SJCRH30 (cell line): ENCODE data around the gene OXNAD1. TPM values are rescaled to one million over a fixed set of nuclear protein-coding genes. Genes with fewer than 3 reads are reported as not detected.
A peak's percentile ranks its signal among the peaks of the same experiment; 100 is the strongest.

Experiments used
- DNase-seq, 2 experiments: peaks; one replicate each; pipeline ENCODE4 v3.0.0-alpha.2; 2015 to 2020
- H3K27ac ChIP-seq: fragments of 250-450 bp; sonication (Bioruptor Pico); 2 replicates; pipeline ENCODE4 v1.5.1; 2020; ENCODE audit warnings: mild to moderate bottlenecking, moderate library complexity
- H3K27me3 ChIP-seq: fragments of 250-450 bp; sonication (Bioruptor Pico); 2 replicates; pipeline ENCODE4 v1.5.1; 2020; ENCODE audit warnings: mild to moderate bottlenecking, moderate library complexity
- H3K36me3 ChIP-seq: fragments of 250-450 bp; sonication (Bioruptor Pico); 2 replicates; pipeline ENCODE4 v1.5.1; 2020; ENCODE audit warnings: mild to moderate bottlenecking, moderate library complexity
- H3K4me1 ChIP-seq: fragments of 250-450 bp; sonication (Bioruptor Pico); 2 replicates; pipeline ENCODE4 v1.5.1; 2020; ENCODE audit warnings: mild to moderate bottlenecking, moderate library complexity
- H3K4me3 ChIP-seq: fragments of 250-450 bp; sonication (Bioruptor Pico); 2 replicates; pipeline ENCODE4 v1.5.1; 2020; ENCODE audit warnings: mild to moderate bottlenecking, moderate library complexity
- H3K9me3 ChIP-seq: fragments of 250-450 bp; sonication (Bioruptor Pico); replicated peaks from 2 replicates; pipeline ENCODE4 v1.5.1; 2020; ENCODE audit warnings: mild to moderate bottlenecking, moderate library complexity
- total RNA-seq: library from RNA; depleted of rRNA; stranded (reverse); fragments of >200 nt; shearing (Covaris generic); gene quantifications from 2 replicates; pipeline ENCODE4 v1.2.3, GENCODE V29; 2014

Gene OXNAD1
- total RNA-seq, 1 experiment from 2014 or later: 18.1 TPM

DNA sequence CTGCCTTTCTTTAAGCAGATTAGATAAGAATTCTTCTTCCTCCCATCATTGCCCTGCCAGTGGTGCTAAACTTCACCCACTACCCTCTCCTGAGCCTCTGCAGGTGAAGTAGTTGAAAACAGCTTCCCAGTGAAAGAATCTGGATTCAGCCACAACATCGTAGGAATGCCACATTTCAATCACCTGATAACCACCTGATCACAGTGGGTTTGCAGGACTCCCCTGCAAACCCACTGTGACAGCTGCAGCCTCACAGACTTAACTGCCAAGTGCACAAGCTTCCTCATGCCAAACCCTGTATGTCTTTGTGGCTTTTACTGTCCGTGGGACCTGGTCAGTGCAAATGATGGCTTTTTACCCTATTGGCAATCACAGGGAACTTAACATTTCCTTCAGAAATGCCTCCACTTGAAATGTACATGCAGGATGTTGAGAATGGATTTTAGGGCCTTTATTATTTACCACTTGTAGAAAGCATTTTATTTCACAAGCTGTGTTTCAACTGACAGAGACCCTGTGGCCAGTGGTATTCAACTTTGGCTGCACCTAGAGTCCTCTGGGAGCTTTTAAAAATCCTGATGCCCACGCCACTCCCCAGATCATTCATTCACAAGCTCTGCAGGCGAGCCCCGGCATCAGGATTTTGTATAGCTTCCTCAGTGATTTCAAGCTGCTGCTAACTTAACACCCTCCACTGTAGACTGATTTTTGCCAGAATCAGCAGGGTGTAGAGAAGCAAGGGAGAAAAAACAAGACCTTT, 49.1 kb downstream of the OXNAD1 start:
- H3K27me3 ChIP-seq: no peaks in the 10 kb centered on the region
- H3K4me1 ChIP-seq: peaks cover 4% of the 10 kb centered on the region; the same call in 1 of the 2 replicates
- H3K4me3 ChIP-seq: no peak overlapping the region
- no peaks in the 10 kb centered on the region for H3K9me3 ChIP-seq
- peaks cover 14% of the 10 kb centered on the region; the same call in 1 of the 2 replicates for H3K36me3 ChIP-seq
- no peak overlapping the region for H3K27ac ChIP-seq
- no peak for DNase-seq

DNA sequence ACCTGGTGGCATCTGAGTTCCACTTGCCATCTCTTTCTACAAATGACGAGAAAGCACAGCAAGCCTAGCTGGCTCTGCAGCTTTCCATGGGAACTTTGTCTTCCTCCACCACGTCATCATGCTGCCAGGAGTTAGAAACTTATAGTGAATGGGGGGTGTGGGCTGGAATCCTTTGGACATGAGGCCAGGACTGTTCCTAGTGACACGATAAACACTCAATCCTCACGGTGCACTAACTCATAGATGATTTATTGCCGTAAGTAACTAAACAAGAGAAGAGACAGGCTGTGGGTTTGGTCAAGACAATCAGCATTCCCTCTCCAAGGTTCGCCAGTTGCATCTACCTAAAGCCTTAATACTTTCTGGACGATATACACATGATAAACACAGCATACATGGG, 50.6 kb downstream of the OXNAD1 start:
- Histone ChIP-seq H3K27ac (no peak overlapping the region), H3K27me3 (no peaks in the 10 kb centered on the region), H3K9me3 (no peaks in the 10 kb centered on the region), H3K4me1 (peaks cover 3% of the 10 kb centered on the region; the same call in 1 of the 2 replicates), H3K36me3 (peaks cover 10% of the 10 kb centered on the region; the same call in 1 of the 2 replicates), H3K4me3 (no peak overlapping the region)
- DNase-seq: no peak

DNA sequence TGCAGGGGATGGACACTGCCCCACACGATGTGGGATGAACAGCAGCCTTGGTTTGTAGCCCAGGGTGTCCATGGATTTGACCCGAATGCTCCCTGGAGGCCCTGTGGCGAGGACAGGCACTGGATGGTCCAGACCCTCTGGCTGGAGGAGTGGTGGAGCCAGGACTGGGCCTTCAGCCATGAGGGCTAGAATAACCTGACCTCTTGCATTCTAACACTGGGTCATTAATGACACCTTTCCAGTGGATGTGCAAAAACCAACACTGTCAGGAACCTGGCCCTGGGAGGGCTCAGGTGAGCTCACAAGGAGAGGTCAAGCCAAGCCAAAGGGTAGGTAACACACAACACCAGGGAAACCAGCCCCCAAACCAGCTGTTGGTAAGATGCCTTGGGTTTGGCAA, 51.4 kb downstream of the OXNAD1 start:
- no peak overlapping the region for H3K27ac ChIP-seq
- peaks cover 3% of the 10 kb centered on the region; the same call in 1 of the 2 replicates for H3K4me1 ChIP-seq
- H3K9me3 ChIP-seq: no peaks in the 10 kb centered on the region
- H3K27me3 ChIP-seq: no peaks in the 10 kb centered on the region
- H3K4me3 ChIP-seq: no peak overlapping the region
- no peak for DNase-seq
- H3K36me3 ChIP-seq: peaks cover 10% of the 10 kb centered on the region; the same call in 1 of the 2 replicates

DNA sequence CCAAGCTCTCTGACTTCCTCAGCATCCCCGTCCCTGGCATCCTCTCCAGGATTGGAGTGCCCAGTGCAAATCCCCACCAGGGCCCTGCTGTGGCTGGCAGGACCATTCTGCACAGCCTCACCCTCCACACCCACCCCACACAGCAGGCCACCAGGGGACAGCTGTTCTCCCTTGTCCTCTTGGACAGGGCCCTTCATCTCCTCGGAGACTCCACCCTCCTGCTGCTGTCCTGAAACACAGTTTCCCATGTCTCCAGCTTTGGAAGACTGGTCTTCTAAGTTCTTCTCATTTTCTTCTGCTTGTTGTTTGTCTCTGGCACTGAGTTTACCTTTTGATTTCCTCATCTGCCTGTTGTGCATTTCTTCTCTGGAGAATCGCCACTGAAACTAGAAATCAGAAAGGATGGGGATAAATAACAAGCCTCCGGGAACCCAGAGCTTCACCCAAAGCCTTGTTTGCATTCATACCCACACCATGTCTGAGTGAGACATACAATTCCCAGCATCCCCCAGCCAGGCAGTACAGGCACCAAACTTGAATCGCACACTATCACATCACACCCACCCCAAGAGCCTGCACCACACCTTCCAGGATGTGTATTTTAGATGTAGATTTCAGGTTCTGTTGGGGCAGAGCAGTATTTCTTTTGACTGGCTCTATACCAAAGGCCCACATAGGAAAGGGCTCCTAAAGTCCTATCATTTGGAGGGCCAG, 52.0 kb downstream of the OXNAD1 start:
- Histone ChIP-seq H3K4me3 (no peak overlapping the region), H3K27ac (no peak overlapping the region), H3K9me3 (no peaks in the 10 kb centered on the region), H3K4me1 (peaks cover 3% of the 10 kb centered on the region; the same call in 1 of the 2 replicates), H3K36me3 (peaks cover 10% of the 10 kb centered on the region; the same call in 1 of the 2 replicates), H3K27me3 (no peaks in the 10 kb centered on the region)
- peak; percentile 37 to 51 for DNase-seq

DNA sequence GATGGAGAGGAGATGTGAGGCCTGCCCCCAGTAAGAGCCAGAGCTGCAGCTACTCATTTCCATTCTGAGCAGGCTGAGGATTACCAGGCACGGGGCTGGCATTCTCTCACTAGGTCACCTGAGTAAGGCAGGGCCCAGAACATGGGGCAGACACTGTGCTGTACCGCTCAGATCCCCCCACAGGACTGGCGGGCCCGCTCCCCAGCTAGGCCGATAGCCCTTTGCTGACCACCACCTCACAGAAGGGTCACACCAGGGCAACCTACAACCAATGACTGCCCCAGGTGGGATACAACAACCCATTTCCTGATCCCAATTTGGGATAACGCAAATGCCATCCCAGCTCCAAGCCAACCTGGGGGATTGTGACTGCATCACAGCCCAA, 52.5 kb downstream of the OXNAD1 start:
- Histone ChIP-seq H3K36me3 (peaks cover 10% of the 10 kb centered on the region; the same call in 1 of the 2 replicates), H3K4me1 (peaks cover 3% of the 10 kb centered on the region; the same call in 1 of the 2 replicates), H3K4me3 (no peak overlapping the region), H3K27me3 (no peaks in the 10 kb centered on the region), H3K9me3 (no peaks in the 10 kb centered on the region), H3K27ac (no peak overlapping the region)
- no peak for DNase-seq

DNA sequence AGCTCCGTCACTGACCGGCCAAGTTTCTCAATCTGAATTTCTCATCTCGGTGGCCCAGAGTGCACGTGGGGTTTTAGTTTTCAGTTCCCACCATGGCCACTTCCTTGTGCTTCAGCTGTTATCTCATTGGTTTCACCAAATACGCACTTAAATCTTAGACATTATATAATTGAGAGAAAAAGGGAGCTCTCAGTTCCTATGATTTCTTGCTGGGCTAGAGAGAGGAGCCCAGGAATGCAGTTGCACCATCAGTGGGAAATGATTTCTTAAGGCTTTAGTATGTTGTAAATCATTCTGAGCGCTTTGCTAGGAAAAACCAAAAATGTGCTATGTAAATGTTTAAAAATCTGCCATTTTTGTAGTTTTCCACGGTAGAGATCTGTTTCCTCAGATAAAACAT, 53.2 kb downstream of the OXNAD1 start:
- Histone ChIP-seq H3K4me3 (no peak overlapping the region), H3K9me3 (no peaks in the 10 kb centered on the region), H3K27me3 (no peaks in the 10 kb centered on the region), H3K36me3 (peaks cover 10% of the 10 kb centered on the region; the same call in 1 of the 2 replicates), H3K4me1 (peaks cover 3% of the 10 kb centered on the region; the same call in 1 of the 2 replicates), H3K27ac (no peak overlapping the region)
- DNase-seq: no peak

DNA sequence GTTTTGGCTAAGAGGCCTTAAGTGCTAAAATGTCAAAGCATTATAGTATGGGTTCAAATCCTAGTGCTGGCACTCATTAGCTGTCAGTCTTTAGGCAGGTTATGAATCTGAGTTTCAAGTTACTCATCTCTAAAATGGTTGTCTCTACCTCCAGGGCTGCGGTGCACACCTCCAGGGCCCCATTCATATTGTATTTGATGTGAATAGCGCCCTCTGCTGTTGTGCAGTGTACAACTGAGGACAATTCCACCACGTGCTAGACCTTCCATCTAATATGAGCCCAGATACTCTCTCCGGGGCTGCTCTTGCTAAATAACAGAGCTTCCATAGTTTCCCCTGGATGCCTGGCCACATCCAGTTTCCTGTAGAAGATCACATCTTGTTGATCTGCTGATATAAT, 54.3 kb downstream of the OXNAD1 start:
- peaks cover 3% of the 10 kb centered on the region; the same call in 1 of the 2 replicates for H3K4me1 ChIP-seq

DNA sequence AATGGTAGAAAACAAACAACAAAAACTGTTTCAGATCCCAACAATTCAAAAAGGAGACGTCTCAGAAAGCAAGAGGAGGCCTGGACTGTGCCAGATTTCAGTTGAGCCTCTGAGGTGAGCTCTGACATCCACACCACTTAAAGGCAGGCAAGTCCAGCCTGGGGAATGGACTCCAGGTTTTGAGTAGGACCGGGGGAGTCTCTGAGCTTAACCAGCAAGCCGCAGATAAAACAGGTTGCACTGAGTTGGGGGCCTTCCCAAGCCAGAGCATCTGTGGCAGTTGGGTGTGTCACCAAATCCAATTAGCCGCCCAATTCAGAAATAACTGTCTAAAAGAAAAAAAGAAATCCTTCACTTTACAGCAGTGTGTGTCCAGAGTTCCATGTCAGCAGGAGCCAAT, 54.7 kb downstream of the OXNAD1 start:
- H3K36me3 ChIP-seq: peaks cover 12% of the 10 kb centered on the region; the same call in 1 of the 2 replicates
- no peak overlapping the region for H3K4me3 ChIP-seq
- H3K27ac ChIP-seq: no peak overlapping the region
- peaks cover 3% of the 10 kb centered on the region; the same call in 1 of the 2 replicates for H3K4me1 ChIP-seq
- DNase-seq: no peak
- H3K9me3 ChIP-seq: no peaks in the 10 kb centered on the region
- H3K27me3 ChIP-seq: no peaks in the 10 kb centered on the region

More for the DNA sequence above, 54.3 kb downstream of the OXNAD1 start:
- no peaks in the 10 kb centered on the region for H3K27me3 ChIP-seq
- H3K36me3 ChIP-seq: peaks cover 12% of the 10 kb centered on the region; the same call in 1 of the 2 replicates
- H3K9me3 ChIP-seq: no peaks in the 10 kb centered on the region
- H3K27ac ChIP-seq: no peak overlapping the region
- peak in 1 of 2 experiments; percentile 40 for DNase-seq
- H3K4me3 ChIP-seq: no peak overlapping the region

DNA sequence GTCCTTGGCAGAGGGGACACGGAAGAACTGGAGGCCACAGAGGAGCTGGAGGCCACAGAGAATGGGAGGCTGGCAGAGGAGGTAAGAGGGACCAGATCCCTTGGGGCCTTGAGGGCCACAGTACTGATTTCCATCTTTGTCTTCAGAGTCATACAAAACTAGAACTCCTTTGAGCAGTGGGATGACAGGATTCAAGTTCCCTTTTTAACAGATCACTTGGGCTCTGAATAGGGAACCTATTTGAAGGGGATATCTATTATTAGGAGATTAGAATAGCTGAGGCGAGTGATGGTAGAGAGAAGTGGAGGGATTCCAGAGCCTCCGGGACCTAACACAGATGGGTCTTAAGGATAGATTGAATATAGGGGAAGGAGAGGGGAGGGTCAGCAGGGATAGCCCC, 55.7 kb downstream of the OXNAD1 start:
- Histone ChIP-seq H3K36me3 (peaks cover 10% of the 10 kb centered on the region; the same call in 1 of the 2 replicates), H3K4me1 (peaks cover 3% of the 10 kb centered on the region; the same call in 1 of the 2 replicates), H3K9me3 (no peaks in the 10 kb centered on the region), H3K27me3 (no peaks in the 10 kb centered on the region), H3K27ac (no peak overlapping the region), H3K4me3 (no peak overlapping the region)
- no peak for DNase-seq

DNA sequence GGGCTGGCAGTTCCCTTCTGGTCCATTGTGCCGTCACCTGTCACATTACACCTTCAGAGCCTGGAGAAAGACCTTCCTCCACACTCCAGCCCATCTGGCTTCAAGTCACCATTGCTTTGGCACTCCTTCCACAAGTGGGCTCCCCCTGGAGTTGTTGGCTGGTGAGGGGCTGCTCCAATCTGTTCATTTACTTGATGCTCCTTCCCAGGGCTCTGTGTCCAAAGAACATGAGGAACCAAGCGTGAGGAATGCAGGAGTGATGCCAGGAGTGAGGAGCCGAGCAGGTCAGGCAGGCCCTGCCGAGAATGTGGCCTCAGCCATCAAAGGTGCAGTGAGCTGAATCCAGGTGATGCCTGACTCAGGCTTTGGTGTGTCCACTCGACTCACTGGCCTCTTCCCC, 57.2 kb downstream of the OXNAD1 start:
- Histone ChIP-seq H3K27me3 (no peaks in the 10 kb centered on the region), H3K4me1 (no peaks in the 10 kb centered on the region), H3K36me3 (peaks cover 3% of the 10 kb centered on the region; the same call in 1 of the 2 replicates), H3K27ac (no peak overlapping the region), H3K4me3 (no peak overlapping the region), H3K9me3 (no peaks in the 10 kb centered on the region)
- DNase-seq: no peak

DNA sequence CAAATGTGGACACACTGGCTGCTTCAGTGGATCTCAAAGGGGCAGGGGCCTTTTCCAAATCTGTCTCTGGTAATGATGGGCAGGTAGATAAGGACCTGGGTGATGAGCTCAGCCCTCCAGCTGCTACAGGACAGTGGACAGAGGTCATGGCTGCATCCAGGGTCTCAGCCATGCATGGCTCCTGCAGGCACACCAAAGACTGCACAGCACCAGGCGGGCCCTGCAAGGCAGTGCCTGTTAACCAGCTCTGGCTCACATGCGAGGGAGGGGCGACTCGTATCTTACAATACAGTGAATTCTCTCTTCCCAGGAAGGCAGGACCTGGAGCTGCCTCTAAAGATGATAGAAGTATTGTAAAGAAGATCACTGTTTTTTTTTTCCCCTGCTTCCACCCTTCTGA, 58.7 kb downstream of the OXNAD1 start:
- Histone ChIP-seq H3K27me3 (no peaks in the 10 kb centered on the region), H3K4me1 (no peaks in the 10 kb centered on the region), H3K27ac (no peak overlapping the region), H3K36me3 (0 out of 2 replicates have a peak, but pooled peaks cover 3% of the 10 kb centered on the region), H3K9me3 (no peaks in the 10 kb centered on the region), H3K4me3 (no peak overlapping the region)
- DNase-seq: no peak

DNA sequence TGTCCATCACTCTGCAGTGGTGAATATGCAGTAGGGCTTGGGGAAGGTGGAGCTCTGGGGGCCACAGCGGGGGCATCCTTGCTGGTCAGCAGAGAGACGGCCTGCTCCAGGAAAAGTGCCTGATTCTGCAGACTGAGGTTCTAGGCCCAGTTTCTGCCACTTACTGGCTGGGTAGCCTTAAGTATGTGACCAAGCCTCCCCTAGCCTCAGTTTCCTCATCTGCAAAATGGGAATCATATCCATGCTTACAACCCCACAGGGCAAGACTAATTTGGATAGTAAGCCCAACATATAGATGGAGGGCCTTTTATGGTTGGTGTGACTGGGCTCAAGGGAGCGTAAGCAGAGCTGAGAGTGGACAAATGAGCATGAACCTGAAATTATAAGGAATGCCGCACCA, 60.8 kb downstream of the OXNAD1 start:
- H3K4me3 ChIP-seq: no peak overlapping the region
- no peak overlapping the region for H3K27ac ChIP-seq
- 0 out of 2 replicates have a peak, but pooled peaks cover 3% of the 10 kb centered on the region for H3K36me3 ChIP-seq
- H3K27me3 ChIP-seq: no peaks in the 10 kb centered on the region
- 0 out of 2 replicates have a peak, but pooled peaks cover 4% of the 10 kb centered on the region for H3K9me3 ChIP-seq
- H3K4me1 ChIP-seq: no peaks in the 10 kb centered on the region
- DNase-seq: no peak

DNA sequence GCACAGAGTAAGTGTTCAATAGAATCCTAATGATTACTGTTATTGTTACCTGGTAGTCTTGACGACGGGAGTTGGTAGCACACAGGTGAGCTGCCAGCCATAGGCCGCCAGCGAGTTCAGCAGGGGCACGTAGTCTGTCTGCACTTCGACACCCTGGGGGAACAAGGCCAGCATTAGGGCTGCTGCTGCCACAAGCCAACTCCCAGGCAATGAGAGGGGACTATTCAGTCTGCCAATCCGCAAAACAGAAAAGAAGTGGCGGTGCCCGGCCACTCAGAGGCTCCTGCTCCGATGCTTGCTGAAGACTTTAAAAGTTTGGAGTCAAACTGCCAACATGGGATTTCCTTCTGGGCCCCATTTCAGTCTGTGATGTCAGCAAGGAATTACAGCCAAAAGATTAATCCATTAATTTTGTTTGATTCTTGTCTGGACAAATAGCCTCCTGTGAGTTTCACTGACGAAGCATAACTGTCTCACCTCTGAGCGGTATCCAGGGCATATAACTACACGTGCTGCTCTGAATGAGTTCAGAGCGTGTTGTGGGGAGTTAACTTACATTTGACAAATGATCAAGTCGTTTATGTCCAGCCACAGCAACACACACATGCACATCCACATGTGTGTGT, 61.8 kb downstream of the OXNAD1 start:
- H3K36me3 ChIP-seq: 0 out of 2 replicates have a peak, but pooled peaks cover 5% of the 10 kb centered on the region
- H3K9me3 ChIP-seq: peaks cover 12% of the 10 kb centered on the region; the same call in 1 of the 2 replicates
- no peak overlapping the region for H3K27ac ChIP-seq
- H3K4me3 ChIP-seq: no peak overlapping the region
- no peak for DNase-seq
- no peaks in the 10 kb centered on the region for H3K4me1 ChIP-seq
- H3K27me3 ChIP-seq: no peaks in the 10 kb centered on the region

DNA sequence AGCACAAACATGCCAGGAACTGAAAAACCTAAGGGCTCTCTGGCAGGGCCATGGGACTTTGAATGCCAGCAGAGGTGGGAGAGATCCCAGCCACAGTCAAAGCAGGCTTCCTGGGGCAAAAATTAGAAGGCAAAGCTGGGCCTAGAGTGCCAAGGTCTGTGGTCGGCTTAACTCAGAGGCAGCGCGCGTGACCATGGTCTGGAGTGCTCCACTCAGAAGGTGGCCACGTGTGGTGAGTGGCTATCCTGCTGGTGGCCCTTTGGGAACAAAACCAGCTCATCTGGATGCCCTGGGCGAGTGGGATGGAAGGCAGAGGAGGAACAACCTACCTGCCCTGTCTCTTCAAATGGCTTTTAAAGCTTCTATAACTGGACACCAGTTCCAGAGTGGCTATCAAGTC, 63.1 kb downstream of the OXNAD1 start:
- no peak overlapping the region for H3K27ac ChIP-seq
- H3K4me1 ChIP-seq: no peaks in the 10 kb centered on the region; the same call in 1 of the 2 replicates
- no peaks in the 10 kb centered on the region for H3K27me3 ChIP-seq
- H3K9me3 ChIP-seq: peaks cover 14% of the 10 kb centered on the region; the same call in 1 of the 2 replicates
- H3K36me3 ChIP-seq: 0 out of 2 replicates have a peak, but pooled peaks cover 5% of the 10 kb centered on the region
- H3K4me3 ChIP-seq: no peak overlapping the region
- no peak for DNase-seq
